GM21447 (cell line): ENCODE results near the gene RSPO4.

Source experiments
- ATAC-seq: cut with Tn5 transposase; IDR thresholded peaks from one replicate; pipeline ENCODE4 v1.9.1; 2021; ENCODE audit not compliant: unreplicated experiment

Gene RSPO4

DNA sequence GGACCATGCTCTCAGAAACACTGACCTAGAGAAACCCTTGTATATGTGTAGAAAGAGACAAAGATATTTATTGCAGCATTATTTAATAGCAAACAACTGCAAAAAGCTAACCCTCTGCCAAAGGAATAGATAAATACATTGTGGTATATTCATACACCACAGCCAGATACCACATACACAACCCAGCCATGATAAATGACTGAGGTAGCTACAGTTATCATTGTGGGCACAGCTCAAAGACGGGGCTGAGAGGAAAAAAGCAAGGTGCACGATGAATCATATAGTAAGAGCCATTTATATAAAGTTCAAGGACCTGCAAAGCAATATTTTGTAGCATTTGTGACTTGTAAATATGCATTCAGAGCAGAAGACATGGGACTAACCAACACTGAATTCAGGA lies 30.8 kb downstream of the RSPO4 start:
- no peak for ATAC-seq

DNA sequence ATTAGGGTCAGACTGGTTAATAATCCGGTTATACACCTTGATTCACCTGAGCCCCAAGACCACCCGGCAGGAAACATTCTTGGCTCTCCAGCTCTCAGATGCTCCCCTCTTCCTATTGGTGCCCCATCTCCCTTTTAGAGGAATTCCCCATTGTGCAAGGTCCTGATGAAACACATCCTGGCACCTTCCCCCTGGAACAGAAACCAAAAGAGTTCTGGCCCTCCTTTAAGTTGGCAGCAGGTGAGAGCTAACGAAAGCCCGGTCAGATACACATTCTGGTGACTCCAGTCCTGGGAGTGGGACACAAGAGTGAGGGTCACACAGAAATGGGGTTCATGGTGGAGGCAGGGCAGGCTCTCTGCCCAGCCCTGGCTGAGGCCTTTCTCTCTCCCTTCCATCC lies 32.2 kb downstream of the RSPO4 start:
- ATAC-seq, result no peak

DNA sequence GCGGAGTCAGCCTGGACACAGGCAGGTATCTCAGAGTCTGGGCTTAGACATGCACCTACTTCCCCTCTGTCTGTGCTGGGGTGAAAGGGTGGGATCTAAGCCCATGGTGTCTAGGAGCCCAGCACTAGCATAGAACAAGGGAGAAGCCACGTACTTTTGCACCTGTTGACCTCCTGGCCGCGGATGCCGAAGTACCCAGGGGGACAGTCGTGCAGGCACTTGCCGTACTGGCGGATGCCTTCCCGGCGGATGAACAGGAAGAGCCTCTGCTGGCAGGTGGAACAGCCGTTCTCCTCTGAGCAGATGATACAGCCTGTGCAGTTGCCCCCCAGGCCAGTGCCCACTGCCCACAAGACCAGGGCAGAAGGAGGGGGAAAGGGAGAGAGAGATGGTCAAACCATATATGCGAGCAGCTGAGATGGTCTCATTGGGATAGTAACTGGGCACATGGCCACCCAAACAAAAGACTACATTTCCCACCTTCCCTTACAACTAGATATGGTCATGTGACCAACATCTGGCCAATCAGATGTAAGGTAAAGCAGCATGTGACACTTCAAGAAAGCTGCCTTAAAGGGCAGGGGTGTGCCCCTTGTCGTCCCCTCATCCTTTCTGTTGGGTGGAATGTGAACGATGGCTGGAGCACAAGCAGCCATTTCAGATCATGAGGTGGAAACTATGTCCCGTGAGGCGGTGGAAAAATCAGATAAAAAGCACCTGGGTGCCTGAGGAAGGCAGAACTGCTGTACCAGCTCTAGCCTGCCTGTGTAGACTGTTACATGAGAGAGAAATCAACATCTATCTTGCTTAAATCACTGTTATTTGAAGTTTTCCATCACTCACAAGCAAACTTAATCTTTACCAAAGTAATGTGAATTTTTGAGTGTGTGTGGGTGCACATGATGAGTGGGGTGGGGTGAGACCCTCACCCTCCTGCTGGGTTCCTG lies 34.0 kb downstream of the RSPO4 start:
- no peak for ATAC-seq

DNA sequence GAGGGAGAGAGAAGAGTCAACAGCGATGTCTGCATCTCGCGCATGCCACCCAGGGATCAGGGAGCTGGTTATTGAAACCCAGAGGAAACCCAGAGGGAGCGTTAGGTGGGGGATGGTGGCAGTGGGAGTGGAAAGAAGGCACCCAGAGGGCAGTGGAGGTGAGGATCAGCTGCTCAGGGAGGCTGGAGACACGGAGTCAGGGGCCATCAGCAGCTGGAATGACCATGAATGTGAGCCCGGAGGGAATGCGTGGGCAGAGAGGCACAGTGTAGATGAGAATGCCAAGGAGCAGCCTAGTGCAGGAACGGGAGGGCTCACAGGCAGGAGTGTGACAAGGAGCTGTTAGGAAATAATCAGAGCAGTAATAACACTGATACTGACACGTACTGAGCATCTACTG lies 36.2 kb downstream of the RSPO4 start:
- ATAC-seq, result no peak

GRCh38 chr20:963795-964194 lies 38.3 kb downstream of the RSPO4 start:
- no peak for ATAC-seq

DNA sequence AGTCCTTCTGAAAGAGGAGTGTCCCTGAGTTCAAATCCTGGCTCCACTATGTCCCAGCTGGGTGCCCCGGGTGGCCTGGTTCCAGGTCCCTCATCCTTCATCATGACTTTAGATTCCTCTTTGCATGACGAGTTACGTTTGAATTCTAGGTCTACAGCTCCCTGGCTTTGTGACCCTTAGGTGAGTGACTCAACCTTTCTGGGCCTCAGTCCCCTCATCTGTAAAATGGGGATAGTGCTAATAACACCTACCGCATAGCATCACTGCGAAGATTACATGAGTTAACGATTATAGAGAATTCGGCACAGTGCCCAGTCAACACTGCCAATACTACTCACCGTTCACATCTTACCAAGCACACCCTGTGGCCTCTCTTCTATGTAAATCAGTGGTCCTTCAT lies 39.4 kb downstream of the RSPO4 start:
- ATAC-seq, result no peak

DNA sequence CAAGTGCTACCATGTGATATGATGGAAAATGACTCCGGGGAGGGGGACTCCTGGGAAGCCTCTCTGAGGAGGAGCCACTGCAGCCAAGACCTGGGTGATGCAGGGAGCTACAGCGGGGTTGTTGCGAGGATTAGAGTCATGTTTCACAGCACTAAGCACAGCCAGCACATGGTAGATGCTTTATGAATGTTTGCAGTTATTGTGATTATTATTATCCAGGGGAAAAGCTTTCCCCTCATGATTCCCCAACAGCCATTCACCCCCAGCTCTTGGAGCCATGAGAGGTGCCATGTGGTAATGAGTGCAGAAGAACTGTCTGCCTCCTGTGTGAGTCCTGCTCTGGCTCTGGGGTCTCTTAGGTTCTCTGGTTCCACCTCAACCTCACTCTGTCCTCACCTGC lies 39.9 kb downstream of the RSPO4 start:
- ATAC-seq, result no peak

- ATAC-seq, result no peak
Observed at GRCh38 chr20:961768-962167, 40.3 kb downstream of the RSPO4 start.

DNA sequence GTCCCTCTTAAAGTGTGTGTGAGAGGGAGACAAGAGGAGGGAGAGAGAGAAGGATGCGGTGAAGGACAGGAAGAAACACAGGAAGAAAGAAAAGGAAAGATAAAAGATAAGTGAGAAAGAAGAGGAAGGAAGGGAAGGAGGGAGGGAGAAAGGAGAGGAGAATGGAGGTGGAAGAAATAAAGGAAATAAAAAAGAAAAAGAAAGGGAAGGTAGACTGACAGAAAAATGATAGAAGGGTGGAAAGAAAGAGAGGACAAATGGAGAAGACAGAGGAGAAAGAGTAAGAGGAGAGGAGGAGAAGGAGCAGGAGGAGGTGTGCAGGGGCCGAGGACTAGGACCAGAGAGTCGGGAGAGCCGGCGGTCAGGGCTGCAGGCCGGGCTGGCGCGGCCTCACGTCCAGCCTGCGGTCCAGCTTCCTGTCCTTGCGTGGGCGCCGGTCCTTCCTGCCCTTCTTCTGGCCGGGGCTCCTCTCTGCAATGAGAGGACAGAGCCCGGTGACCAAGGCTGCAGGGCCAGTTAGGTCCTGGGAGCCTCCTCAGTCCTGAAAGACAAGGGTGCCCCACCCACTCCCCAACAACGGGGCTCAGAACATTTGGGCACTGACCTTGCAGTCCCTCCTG lies 42.0 kb downstream of the RSPO4 start:
- ATAC-seq, result no peak

GRCh38 chr20:958936-959815 lies 42.9 kb downstream of the RSPO4 start:
- ATAC-seq, result no peak

DNA sequence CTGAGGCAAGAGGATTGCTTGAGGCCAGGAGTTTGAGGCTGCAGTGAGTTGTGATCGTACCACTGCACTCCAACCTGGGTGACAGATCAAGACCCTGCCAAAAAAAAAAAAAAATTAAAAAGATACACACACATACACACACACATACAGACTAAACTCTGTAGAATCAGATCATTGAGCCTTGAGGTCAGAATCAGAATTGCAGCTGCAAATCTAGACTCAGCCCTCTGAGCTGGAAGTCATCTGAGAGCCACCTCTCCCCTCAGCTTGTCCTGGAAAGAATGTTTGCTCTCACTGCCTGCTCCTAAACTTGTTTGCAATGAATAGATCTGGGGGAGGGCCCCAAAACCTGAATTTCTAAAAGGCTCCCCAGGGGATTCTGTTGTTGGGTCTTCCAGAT lies 44.6 kb downstream of the RSPO4 start:
- ATAC-seq, result no peak

GRCh38 chr20:956330-956951 lies 45.7 kb downstream of the RSPO4 start:
- ATAC-seq, result peak; percentile 58

GRCh38 chr20:955656-956055 lies 46.5 kb downstream of the RSPO4 start:
- no peak for ATAC-seq

GRCh38 chr20:955111-955510 lies 47.0 kb downstream of the RSPO4 start:
- no peak for ATAC-seq

DNA sequence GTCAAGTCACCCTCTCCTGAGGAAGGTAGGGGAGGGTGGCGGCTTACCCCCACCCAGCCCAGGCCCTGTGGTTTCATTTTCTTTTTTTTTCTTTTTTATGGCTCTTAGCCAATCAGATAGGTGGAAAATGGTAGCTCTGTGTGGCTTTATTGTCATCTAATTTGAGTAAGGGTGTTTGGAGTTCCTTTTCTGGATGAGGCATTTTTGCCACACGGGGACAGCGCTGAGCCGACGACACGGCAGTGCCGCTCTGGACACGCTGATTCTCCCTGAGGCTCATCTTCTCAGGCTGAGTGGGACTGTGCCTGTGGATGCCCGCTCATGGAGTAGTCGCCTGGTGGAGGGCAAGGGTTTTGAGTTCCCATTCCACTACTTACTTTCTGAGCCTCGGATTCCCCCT lies 48.4 kb downstream of the RSPO4 start:
- ATAC-seq, result no peak

- no peak for ATAC-seq
Observed at GRCh38 chr20:952196-952795, 49.8 kb downstream of the RSPO4 start.

GRCh38 chr20:951384-952169 lies 50.5 kb downstream of the RSPO4 start:
- ATAC-seq, result no peak

GRCh38 chr20:949717-950116 lies 52.4 kb downstream of the RSPO4 start:
- ATAC-seq, result no peak

DNA sequence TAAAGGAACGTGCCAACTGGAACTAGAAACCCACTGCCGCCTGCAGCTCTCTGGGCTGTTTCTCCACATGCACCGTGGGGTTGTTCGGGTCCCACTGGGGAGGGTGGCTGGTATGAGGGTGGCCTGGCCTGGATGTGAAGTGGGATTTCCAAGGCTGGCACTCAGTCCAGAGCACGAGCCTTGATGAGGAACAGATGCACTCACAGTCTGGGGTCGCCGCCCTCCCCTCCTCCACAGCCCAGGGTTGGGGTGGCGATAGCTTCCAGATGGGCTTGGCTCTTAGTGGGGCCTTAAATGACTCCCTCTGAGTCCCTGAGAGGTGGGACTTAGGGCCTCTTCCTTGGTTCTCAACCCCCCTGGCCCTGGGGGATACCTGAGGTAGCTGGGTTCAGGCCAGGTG lies 55.3 kb downstream of the RSPO4 start:
- ATAC-seq, result no peak

DNA sequence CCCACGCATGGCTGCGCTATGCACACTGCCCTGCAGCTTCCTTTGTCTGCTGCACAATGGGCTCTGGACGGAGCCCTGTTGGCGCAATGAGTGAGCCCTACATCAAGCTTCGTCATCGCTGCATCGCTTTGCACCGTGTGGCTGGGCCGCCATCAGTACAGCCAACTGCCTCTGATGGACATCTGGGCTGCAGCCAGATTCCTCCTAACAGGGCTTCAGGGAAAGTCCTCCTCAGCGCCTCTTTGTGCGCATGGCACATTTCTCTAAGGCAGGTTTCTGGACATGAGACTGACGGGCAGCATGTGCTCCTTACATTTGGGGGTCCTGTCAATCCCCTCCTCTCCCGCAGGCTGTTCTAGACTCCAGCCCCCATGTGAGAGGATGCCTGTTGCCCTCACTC lies 56.3 kb downstream of the RSPO4 start:
- ATAC-seq, result no peak
